Brain microvascular endothelial cell (primary cell): ENCODE data around the gene BMP7.

ENCODE experiments used
- DNase-seq: peaks from one replicate; pipeline ENCODE4 v3.0.0-alpha.2; 2020
- H3K27ac ChIP-seq: fragments of 250-450 bp; sonication (Bioruptor Pico); 2 replicates; pipeline ENCODE4 v1.5.1; 2020; ENCODE audit warnings: mild to moderate bottlenecking, moderate library complexity
- H3K27me3 ChIP-seq: fragments of 250-450 bp; sonication (Bioruptor Pico); replicated peaks from 2 replicates; pipeline ENCODE4 v1.5.1; 2020; ENCODE audit warnings: mild to moderate bottlenecking
- H3K36me3 ChIP-seq: fragments of 250-450 bp; sonication (Bioruptor Pico); replicated peaks from 2 replicates; pipeline ENCODE4 v1.5.1; 2020; ENCODE audit warnings: mild to moderate bottlenecking
- H3K4me3 ChIP-seq: 2 replicates; pipeline ENCODE4 v1.5.1; 2011; ENCODE audit warnings: low read depth, mild to moderate bottlenecking, control low read depth, low read length, moderate library complexity
- CTCF ChIP-seq: IDR thresholded peaks from 2 replicates; pipeline ENCODE4 v1.5.1; 2011; ENCODE audit warnings: low read depth, mild to moderate bottlenecking, moderate library complexity, low read length, control low read depth, inconsistent platforms; ENCODE audit errors: missing control alignments
- in situ Hi-C: cut with HindIII; loops from 2 replicates; pipeline ENCODE4 v1.10.0; 2017; ENCODE audit warnings: low sequenced_read_pairs, low pct_ligation_motif_present

The BMP7 gene

DNA sequence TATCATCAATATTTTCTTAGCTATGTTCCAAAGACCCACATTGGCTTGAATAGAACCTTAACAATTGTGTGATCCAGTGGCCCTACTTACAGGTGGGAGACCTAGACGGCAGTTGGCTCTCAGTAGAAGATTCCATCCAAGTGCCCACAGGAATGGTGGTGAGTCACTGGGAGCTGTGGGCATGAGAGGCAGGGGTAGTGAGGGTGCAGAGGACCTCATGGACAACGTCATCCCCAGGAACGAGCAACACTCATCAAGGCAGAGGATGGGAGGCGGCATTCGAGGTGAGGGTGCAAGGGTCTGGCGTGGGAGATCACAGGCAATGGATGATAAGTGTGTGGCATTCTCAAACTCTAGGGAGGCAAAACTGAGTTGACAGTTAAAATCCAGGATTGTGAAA, 45.7 kb upstream of the BMP7 start:
- in situ Hi-C loops: no loop called here

DNA sequence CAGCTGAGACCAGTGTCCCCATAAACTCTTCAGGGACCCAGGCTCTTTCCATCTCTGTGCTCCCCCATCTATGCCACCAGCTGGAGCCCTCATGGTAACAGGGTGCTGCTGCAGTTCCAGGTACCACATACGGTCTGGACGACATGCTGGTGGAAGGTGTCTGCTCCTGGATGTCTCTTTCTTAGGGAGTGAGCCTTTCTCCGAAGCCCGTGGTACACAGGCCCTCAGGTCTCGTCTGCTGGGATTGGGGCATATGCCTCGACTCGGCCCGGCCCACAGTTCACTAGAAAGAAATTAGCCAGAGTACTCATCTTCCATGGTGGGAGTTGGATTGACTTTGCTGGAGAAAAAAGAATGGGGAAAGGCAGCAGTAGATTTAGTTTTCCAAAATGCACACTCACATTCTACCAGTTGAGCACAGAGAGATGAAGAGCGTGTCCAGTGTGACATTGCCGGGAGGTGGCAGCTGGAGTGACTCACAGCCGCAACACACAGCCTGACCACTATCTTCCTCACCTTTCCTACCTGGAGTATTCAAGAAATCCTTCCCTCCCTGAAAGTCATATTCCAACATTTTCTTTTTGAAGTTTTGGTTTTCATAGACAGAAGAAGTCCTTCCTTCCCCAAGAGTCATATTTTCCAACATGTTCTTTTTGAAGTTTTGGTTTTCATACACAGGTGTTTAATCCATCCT, 44.5 kb upstream of the BMP7 start:
- no peaks in the 10 kb centered on the region for H3K27me3 ChIP-seq
- no peak for DNase-seq
- H3K36me3 ChIP-seq: no peaks in the 10 kb centered on the region
- no peak for TF ChIP-seq CTCF
- no peak overlapping the region for H3K4me3 ChIP-seq
- H3K27ac ChIP-seq: no peak overlapping the region
- in situ Hi-C loops: no loop called here

More for the DNA sequence above, 45.7 kb upstream of the BMP7 start:
- Histone ChIP-seq H3K4me3 (no peak overlapping the region), H3K27ac (no peak overlapping the region), H3K27me3 (no peaks in the 10 kb centered on the region), H3K36me3 (no peaks in the 10 kb centered on the region)
- no peak for TF ChIP-seq CTCF
- DNase-seq: no peak

- no peaks in the 10 kb centered on the region for H3K36me3 ChIP-seq
- in situ Hi-C loops: no loop called here
- TF ChIP-seq CTCF: no peak
- no peaks in the 10 kb centered on the region for H3K27me3 ChIP-seq
- DNase-seq: no peak
- no peak overlapping the region for H3K27ac ChIP-seq
- H3K4me3 ChIP-seq: no peak overlapping the region
These were observed 43.2 kb upstream of the BMP7 start for GRCh38 chr20:57309544-57310115.

DNA sequence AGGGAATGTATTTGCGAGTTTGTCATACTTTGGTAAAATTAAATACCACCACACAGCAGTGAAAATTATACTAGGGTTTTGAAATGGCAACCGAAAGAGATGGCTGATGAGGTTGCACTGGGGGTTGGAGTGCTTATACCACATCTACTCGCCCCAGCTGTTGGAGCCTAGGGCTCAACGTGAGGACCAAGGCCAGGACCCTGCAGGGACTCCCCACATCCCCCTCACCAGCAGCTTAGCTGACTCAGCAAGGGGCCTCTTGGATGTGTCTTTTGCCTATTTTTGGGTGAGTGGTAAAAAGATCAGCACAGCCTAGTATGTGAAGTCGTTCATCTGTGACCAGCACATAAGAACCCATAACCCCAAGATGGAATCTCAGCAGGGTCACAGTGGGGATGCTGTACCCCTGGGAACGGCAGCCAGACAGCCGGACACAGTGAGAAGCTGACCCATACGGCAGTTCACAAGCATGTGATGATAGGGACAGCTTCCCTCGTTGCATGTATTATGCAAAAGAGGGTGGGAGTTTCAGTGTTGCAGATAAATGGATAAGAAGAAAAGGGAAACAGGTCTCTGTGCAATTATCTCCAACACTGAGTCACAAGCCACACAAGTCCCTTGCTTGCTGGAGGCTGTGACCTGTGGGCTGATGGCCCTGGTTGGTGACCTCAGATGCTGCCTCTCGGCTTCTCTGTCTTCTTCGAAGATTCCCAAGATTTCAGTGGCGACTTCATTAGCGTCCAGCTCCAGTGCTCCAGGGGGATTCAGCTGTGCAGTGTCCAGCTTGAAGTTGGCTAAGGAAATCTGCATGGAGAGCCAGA, 42.2 kb upstream of the BMP7 start:
- TF ChIP-seq CTCF: no peak
- in situ Hi-C loops: no loop called here
- DNase-seq: no peak
- Histone ChIP-seq H3K27ac (no peak overlapping the region), H3K36me3 (no peaks in the 10 kb centered on the region), H3K4me3 (no peak overlapping the region), H3K27me3 (no peaks in the 10 kb centered on the region)

DNA sequence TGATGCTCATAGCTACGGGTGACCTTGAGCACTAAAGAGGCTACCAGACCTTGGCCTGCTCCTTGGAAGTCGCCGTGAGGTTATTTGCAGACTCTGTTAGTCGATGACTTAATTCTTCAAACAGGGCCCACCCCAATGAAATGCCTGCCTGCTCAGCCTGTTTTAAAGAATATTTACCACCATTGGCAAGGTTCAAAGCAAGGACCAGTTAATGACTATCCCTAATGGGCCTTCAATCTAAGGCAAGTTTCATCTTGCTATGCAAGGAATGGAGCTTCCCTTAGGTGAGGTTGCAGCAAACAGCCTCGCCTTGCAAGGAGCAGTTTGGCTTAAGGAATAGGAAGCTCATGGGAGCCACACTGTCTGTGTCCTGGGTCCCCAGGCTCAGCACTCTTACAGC, 40.3 kb upstream of the BMP7 start:
- in situ Hi-C loops: no loop called here
- no peaks in the 10 kb centered on the region for H3K36me3 ChIP-seq
- H3K27ac ChIP-seq: no peak overlapping the region
- no peak for DNase-seq
- H3K4me3 ChIP-seq: no peak overlapping the region
- no peak for TF ChIP-seq CTCF
- H3K27me3 ChIP-seq: no peaks in the 10 kb centered on the region
